ENCODE measurements around the gene KIAA1210. TPM values are rescaled to one million over a fixed set of nuclear protein-coding genes. Genes with fewer than 3 reads are reported as not detected.

KIAA1210 gene
- total and polyA plus RNA-seq, 2 donors (not counting 1 experiment from before 2014, with no cell fraction given): not detected

GRCh38 chrX:119147486-119147885 is 19.9 kb upstream of the KIAA1210 start:
- H3K4me1 ChIP-seq (ENCODE audit: control insufficient read depth, extremely low read depth, insufficient read depth, low read length): no peaks in the 10 kb centered on the region
- no peak overlapping the region for H3K4me3 ChIP-seq (replicated peaks in 1 of 4; ENCODE audit: control extremely low read depth in 1 of 4, insufficient read depth in 1 of 4, low read depth in 3 of 4, low read length in 4 of 4)
- H3K36me3 ChIP-seq (ENCODE audit: control insufficient read depth, insufficient read depth, low read length): no peaks in the 10 kb centered on the region
- TF ChIP-seq, protein P1, sequence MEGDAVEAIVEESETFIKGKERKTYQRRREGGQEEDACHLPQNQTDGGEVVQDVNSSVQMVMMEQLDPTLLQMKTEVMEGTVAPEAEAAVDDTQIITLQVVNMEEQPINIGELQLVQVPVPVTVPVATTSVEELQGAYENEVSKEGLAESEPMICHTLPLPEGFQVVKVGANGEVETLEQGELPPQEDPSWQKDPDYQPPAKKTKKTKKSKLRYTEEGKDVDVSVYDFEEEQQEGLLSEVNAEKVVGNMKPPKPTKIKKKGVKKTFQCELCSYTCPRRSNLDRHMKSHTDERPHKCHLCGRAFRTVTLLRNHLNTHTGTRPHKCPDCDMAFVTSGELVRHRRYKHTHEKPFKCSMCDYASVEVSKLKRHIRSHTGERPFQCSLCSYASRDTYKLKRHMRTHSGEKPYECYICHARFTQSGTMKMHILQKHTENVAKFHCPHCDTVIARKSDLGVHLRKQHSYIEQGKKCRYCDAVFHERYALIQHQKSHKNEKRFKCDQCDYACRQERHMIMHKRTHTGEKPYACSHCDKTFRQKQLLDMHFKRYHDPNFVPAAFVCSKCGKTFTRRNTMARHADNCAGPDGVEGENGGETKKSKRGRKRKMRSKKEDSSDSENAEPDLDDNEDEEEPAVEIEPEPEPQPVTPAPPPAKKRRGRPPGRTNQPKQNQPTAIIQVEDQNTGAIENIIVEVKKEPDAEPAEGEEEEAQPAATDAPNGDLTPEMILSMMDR (conservative IDR thresholded peaks at IDR 0.05 in 1 of 2, IDR thresholded peaks at IDR 0.05 in 1 of 2; ENCODE audit: low read depth in 1 of 2, low read length in 2 of 2): no peak
- TF ChIP-seq EZH2 (IDR thresholded peaks at IDR 0.05; ENCODE audit: low read length, missing control alignments): no peak
- H3K9ac ChIP-seq (ENCODE audit: insufficient read depth, low read length): no peak overlapping the region
- H2AFZ ChIP-seq (ENCODE audit: low read length): no peak overlapping the region
- DNase-seq (ENCODE audit: low read depth in 2 of 2): no peak
- no peak overlapping the region for H3K4me2 ChIP-seq (ENCODE audit: extremely low read depth, insufficient read depth, low read length)
- no peaks in the 10 kb centered on the region for H3K79me2 ChIP-seq (ENCODE audit: control insufficient read depth, insufficient read depth, low read length)
- H4K20me1 ChIP-seq (ENCODE audit: control insufficient read depth, extremely low read depth, insufficient read depth, low read length): no peaks in the 10 kb centered on the region
- peaks cover 5% of the 10 kb centered on the region for H3K27me3 ChIP-seq (ENCODE audit: control insufficient read depth, insufficient read depth, low read length)
- H3K9me3 ChIP-seq (ENCODE audit: control insufficient read depth, insufficient read depth, low read depth, low read length): no peaks in the 10 kb centered on the region
- no peak overlapping the region for H3K27ac ChIP-seq (ENCODE audit: insufficient read depth, low read length)

GRCh38 chrX:119145241-119145653 is 17.6 kb upstream of the KIAA1210 start:
- H3K9ac ChIP-seq (ENCODE audit: insufficient read depth, low read length): no peak overlapping the region
- H2AFZ ChIP-seq (ENCODE audit: low read length): no peak overlapping the region
- DNase-seq (ENCODE audit: low read depth in 2 of 2): peak in 1 of 2 donors; percentile 2
- no peaks in the 10 kb centered on the region for H3K4me1 ChIP-seq (ENCODE audit: control insufficient read depth, extremely low read depth, insufficient read depth, low read length)
- no peaks in the 10 kb centered on the region for H3K79me2 ChIP-seq (ENCODE audit: control insufficient read depth, insufficient read depth, low read length)
- no peak overlapping the region for H3K27ac ChIP-seq (ENCODE audit: insufficient read depth, low read length)
- H3K27me3 ChIP-seq (ENCODE audit: control insufficient read depth, insufficient read depth, low read length): peaks cover 5% of the 10 kb centered on the region
- H3K4me2 ChIP-seq (ENCODE audit: extremely low read depth, insufficient read depth, low read length): no peak overlapping the region
- no peaks in the 10 kb centered on the region for H4K20me1 ChIP-seq (ENCODE audit: control insufficient read depth, extremely low read depth, insufficient read depth, low read length)
- H3K4me3 ChIP-seq (replicated peaks in 1 of 4; ENCODE audit: control extremely low read depth in 1 of 4, insufficient read depth in 1 of 4, low read depth in 3 of 4, low read length in 4 of 4): no peak overlapping the region
- no peak for TF ChIP-seq EZH2 (IDR thresholded peaks at IDR 0.05; ENCODE audit: low read length, missing control alignments)
- TF ChIP-seq, protein P1 (conservative IDR thresholded peaks at IDR 0.05 in 1 of 2, IDR thresholded peaks at IDR 0.05 in 1 of 2; ENCODE audit: low read depth in 1 of 2, low read length in 2 of 2): peak; percentile 36 to 48
- H3K36me3 ChIP-seq (ENCODE audit: control insufficient read depth, insufficient read depth, low read length): no peaks in the 10 kb centered on the region
- H3K9me3 ChIP-seq (ENCODE audit: control insufficient read depth, insufficient read depth, low read depth, low read length): no peaks in the 10 kb centered on the region

GRCh38 chrX:119134466-119134865 is 6.9 kb upstream of the KIAA1210 start:
- H3K9me3 ChIP-seq (ENCODE audit: control insufficient read depth, insufficient read depth, low read depth, low read length): no peaks in the 10 kb centered on the region
- peaks cover 2% of the 10 kb centered on the region for H4K20me1 ChIP-seq (ENCODE audit: control insufficient read depth, extremely low read depth, insufficient read depth, low read length)
- no peak overlapping the region for H3K4me3 ChIP-seq (replicated peaks in 1 of 4; ENCODE audit: control extremely low read depth in 1 of 4, insufficient read depth in 1 of 4, low read depth in 3 of 4, low read length in 4 of 4)
- no peak overlapping the region for H3K4me2 ChIP-seq (ENCODE audit: extremely low read depth, insufficient read depth, low read length)
- H3K27me3 ChIP-seq (ENCODE audit: control insufficient read depth, insufficient read depth, low read length): no peaks in the 10 kb centered on the region
- H3K9ac ChIP-seq (ENCODE audit: insufficient read depth, low read length): no peak overlapping the region
- DNase-seq (ENCODE audit: low read depth in 2 of 2): no peak
- H3K4me1 ChIP-seq (ENCODE audit: control insufficient read depth, extremely low read depth, insufficient read depth, low read length): no peaks in the 10 kb centered on the region
- no peaks in the 10 kb centered on the region for H3K79me2 ChIP-seq (ENCODE audit: control insufficient read depth, insufficient read depth, low read length)
- no peaks in the 10 kb centered on the region for H3K36me3 ChIP-seq (ENCODE audit: control insufficient read depth, insufficient read depth, low read length)
- H2AFZ ChIP-seq (ENCODE audit: low read length): no peak overlapping the region
- TF ChIP-seq, protein P1 (conservative IDR thresholded peaks at IDR 0.05 in 1 of 2, IDR thresholded peaks at IDR 0.05 in 1 of 2; ENCODE audit: low read depth in 1 of 2, low read length in 2 of 2): no peak
- no peak for TF ChIP-seq EZH2 (IDR thresholded peaks at IDR 0.05; ENCODE audit: low read length, missing control alignments)
- H3K27ac ChIP-seq (ENCODE audit: insufficient read depth, low read length): no peak overlapping the region

Measured in fibroblast of lung (primary cell).